GM23338 (cell line): ENCODE data around the gene IL20. TPM values are rescaled to one million over a fixed set of nuclear protein-coding genes. Genes with fewer than 3 reads are reported as not detected.
"Not testable (repeated sequence)": the region's sequence is repeated elsewhere in the genome, so short reads cannot be mapped to it uniquely, and the experiment has no call there.

Experiments
- ATAC-seq: fragments of 200-7000 bp; cut with Tn5 transposase; 3 replicates; pipeline ENCODE4 v1.9.1; 2020
- DNase-seq: peaks from one replicate; pipeline ENCODE4 v3.0.0-alpha.2; 2015; ENCODE audit warnings: low spot score
- H2AFZ ChIP-seq: fragments of 200-600 bp; sonication (generic); 2 replicates; pipeline ENCODE4 v1.8.0; 2016; ENCODE audit warnings: antibody characterized with exemption, mild to moderate bottlenecking, moderate library complexity
- H3F3A ChIP-seq: fragments of 200-600 bp; sonication (generic); replicated peaks from 2 replicates; pipeline ENCODE4 v1.8.0; 2017; ENCODE audit warnings: antibody characterized with exemption, mixed run types, low read depth
- H3K27ac ChIP-seq: fragments of 200-600 bp; sonication (generic); 2 replicates; pipeline ENCODE4 v1.6.1; 2016; ENCODE audit warnings: low read depth
- H3K27me3 ChIP-seq: fragments of 200-600 bp; sonication (generic); 2 replicates; pipeline ENCODE4 v1.8.0; 2016; ENCODE audit warnings: mild to moderate bottlenecking, mixed run types, moderate library complexity; ENCODE audit not compliant: insufficient read depth
- H3K36me3 ChIP-seq: fragments of 200-600 bp; sonication (generic); 2 replicates; pipeline ENCODE4 v1.8.0; 2016; ENCODE audit warnings: mild to moderate bottlenecking; ENCODE audit not compliant: insufficient read depth
- H3K4me1 ChIP-seq: fragments of 200-600 bp; sonication (generic); 2 replicates; pipeline ENCODE4 v1.8.0; 2016; ENCODE audit warnings: mild to moderate bottlenecking, moderate library complexity; ENCODE audit not compliant: insufficient read depth
- H3K4me2 ChIP-seq: fragments of 200-600 bp; sonication (generic); 2 replicates; pipeline ENCODE4 v1.7.1; 2017; ENCODE audit warnings: mixed run types
- H3K4me3 ChIP-seq: fragments of 200-600 bp; sonication (generic); 2 replicates; pipeline ENCODE4 v1.6.1; 2016; ENCODE audit warnings: mixed run types
- H3K79me2 ChIP-seq: fragments of 200-600 bp; sonication (generic); replicated peaks from 2 replicates; pipeline ENCODE4 v1.8.0; 2017; ENCODE audit warnings: mild to moderate bottlenecking; ENCODE audit not compliant: insufficient read depth
- H3K9me2 ChIP-seq: fragments of 200-600 bp; sonication (generic); 2 replicates; pipeline ENCODE4 v1.8.0; 2017; ENCODE audit not compliant: insufficient read depth
- H4K20me1 ChIP-seq: fragments of 200-600 bp; sonication (generic); replicated peaks from 2 replicates; pipeline ENCODE4 v1.8.0; 2017; ENCODE audit warnings: mild to moderate bottlenecking; ENCODE audit not compliant: insufficient read depth
- H3K27ac Mint-ChIP-seq: 2 replicates; pipeline ENCODE4 v1.8.0; 2020; ENCODE audit warnings: inconsistent platforms, mild to moderate bottlenecking, moderate library complexity, mixed read lengths
- H3K27me3 Mint-ChIP-seq: 3 replicates; pipeline ENCODE4 v1.8.0; 2022; ENCODE audit warnings: low read depth, mild to moderate bottlenecking, moderate library complexity, mixed read lengths, inconsistent platforms; ENCODE audit not compliant: insufficient read depth, poor library complexity
- H3K36me3 Mint-ChIP-seq: 3 replicates; pipeline ENCODE4 v1.8.0; 2021; ENCODE audit warnings: low read depth, mild to moderate bottlenecking, inconsistent platforms, moderate library complexity, mixed read lengths
- H3K4me1 Mint-ChIP-seq: 3 replicates; pipeline ENCODE4 v1.8.0; 2020; ENCODE audit warnings: mild to moderate bottlenecking, inconsistent platforms, mixed read lengths
- H3K4me3 Mint-ChIP-seq: 3 replicates; pipeline ENCODE4 v1.8.0; 2021; ENCODE audit warnings: moderate library complexity, mild to moderate bottlenecking, inconsistent platforms, mixed read lengths
- H3K9me3 Mint-ChIP-seq: 3 replicates; pipeline ENCODE4 v1.8.0; 2020; ENCODE audit warnings: moderate library complexity, mild to moderate bottlenecking, inconsistent platforms, mixed read lengths
- CREB1 ChIP-seq: fragments of 250-450 bp; sonication (Bioruptor Pico); IDR thresholded peaks from 2 replicates; pipeline ENCODE4 v1.5.0; 2020; ENCODE audit warnings: low read depth, mild to moderate bottlenecking, moderate library complexity
- EZH2 ChIP-seq: fragments of 200-600 bp; sonication (generic); IDR thresholded peaks from one replicate; pipeline ENCODE4 v1.8.0; 2017; ENCODE audit warnings: antibody characterized with exemption, mild to moderate bottlenecking, low read depth; ENCODE audit not compliant: unreplicated experiment
- EZH2phosphoT487 ChIP-seq: fragments of 200-600 bp; sonication (generic); IDR thresholded peaks from one replicate; pipeline ENCODE4 v1.8.1; 2018; ENCODE audit warnings: antibody characterized with exemption; ENCODE audit not compliant: unreplicated experiment
- JUNB ChIP-seq: IDR thresholded peaks from one replicate; pipeline ENCODE4 v1.6.1; 2016; ENCODE audit warnings: antibody characterized with exemption; ENCODE audit not compliant: unreplicated experiment
- NANOG ChIP-seq: IDR thresholded peaks from 2 replicates; pipeline ENCODE4 v1.6.1; 2016; ENCODE audit warnings: antibody characterized with exemption, borderline replicate concordance
- ZNF114 ChIP-seq: fragments of 250-450 bp; sonication (Bioruptor Pico); IDR thresholded peaks from 2 replicates; pipeline ENCODE4 v1.5.0; 2020; ENCODE audit warnings: mild to moderate bottlenecking, moderate library complexity
- ZNF462 ChIP-seq: fragments of 250-450 bp; sonication (Bioruptor Pico); IDR thresholded peaks from 2 replicates; pipeline ENCODE4 v1.5.0; 2020; ENCODE audit warnings: mild to moderate bottlenecking, moderate library complexity
- polyA plus RNA-seq: library from polyadenylated mRNA; unstranded; fragments of >200 nt; fragmentation: Nextera tagmentation; extraction: Ambion mirVana; gene quantifications from 2 replicates; pipeline ENCODE4 v1.2.1, GENCODE V29; 2016
- total RNA-seq: library from RNA; depleted of rRNA; stranded (reverse); fragments of >200 nt; shearing (Covaris generic); gene quantifications from 2 replicates; pipeline ENCODE4 v1.2.3, GENCODE V29; 2014
- TF ChIP-seq, protein P1 (sequence below), 2 experiments: fragments of 200-600 bp in 1 of 2; sonication (generic) in 1 of 2; conservative IDR thresholded peaks; 2 replicates each; pipeline versions ENCODE4 v1.5.1 to v1.6.1; 2016 to 2017; ENCODE audit warnings: antibody characterized with exemption in 2 of 2, low read depth in 2 of 2, mild to moderate bottlenecking in 2 of 2, moderate library complexity in 1 of 2

Gene IL20
- total and polyA plus RNA-seq, 2 experiments from 2014 or later, result not detected

GRCh38 chr1:206852662-206853061 lies 12.8 kb upstream of the IL20 start:
- not testable (repeated sequence) for ATAC-seq, H3K4me3 Mint-ChIP-seq

GRCh38 chr1:206853696-206854095 lies 11.7 kb upstream of the IL20 start:
- not testable (repeated sequence) for H3K4me1 ChIP-seq, H3K4me3 Mint-ChIP-seq, H3K79me2 ChIP-seq, H4K20me1 ChIP-seq, ATAC-seq, H3K4me3 ChIP-seq, H3K36me3 ChIP-seq, H2AFZ ChIP-seq, DNase-seq, H3K27me3 ChIP-seq, H3K36me3 Mint-ChIP-seq, H3K9me2 ChIP-seq, H3F3A ChIP-seq, H3K27ac Mint-ChIP-seq, H3K4me1 Mint-ChIP-seq, H3K27me3 Mint-ChIP-seq, H3K4me2 ChIP-seq, H3K27ac ChIP-seq
- H3K9me3 Mint-ChIP-seq, result peaks cover 18% of the 10 kb centered on the region

More at GRCh38 chr1:206852662-206853061, 12.8 kb upstream of the IL20 start:
- DNase-seq, H3K36me3 ChIP-seq, H4K20me1 ChIP-seq, H3K4me1 ChIP-seq, H3K4me3 ChIP-seq, H3K9me2 ChIP-seq, H3K4me1 Mint-ChIP-seq, H2AFZ ChIP-seq, H3F3A ChIP-seq, H3K4me2 ChIP-seq, H3K79me2 ChIP-seq, H3K27ac Mint-ChIP-seq, H3K36me3 Mint-ChIP-seq, H3K27me3 Mint-ChIP-seq, H3K27me3 ChIP-seq, H3K27ac ChIP-seq: not testable (repeated sequence)
- H3K9me3 Mint-ChIP-seq, result peaks cover 18% of the 10 kb centered on the region

- ATAC-seq, result no peak; the same call in 2 of the 3 replicates
- H3K79me2 ChIP-seq, result no peaks in the 10 kb centered on the region
- no peaks in the 10 kb centered on the region for H3K36me3 Mint-ChIP-seq
- DNase-seq, result no peak
- H3K36me3 ChIP-seq, result no peaks in the 10 kb centered on the region
- H3K27me3 ChIP-seq, result no peaks in the 10 kb centered on the region
- no peak overlapping the region for H3K27ac ChIP-seq
- H3F3A ChIP-seq, result no peaks in the 10 kb centered on the region
- no peak overlapping the region for H3K4me2 ChIP-seq
- H3K4me3 Mint-ChIP-seq, result no peak overlapping the region
- no peaks in the 10 kb centered on the region for H3K4me1 ChIP-seq
- H3K4me1 Mint-ChIP-seq, result no peaks in the 10 kb centered on the region
- H2AFZ ChIP-seq, result no peak overlapping the region
- no peak overlapping the region for H3K4me3 ChIP-seq
- H3K9me3 Mint-ChIP-seq, result peaks cover 18% of the 10 kb centered on the region
- no peak overlapping the region for H3K27ac Mint-ChIP-seq
- no peaks in the 10 kb centered on the region for H3K27me3 Mint-ChIP-seq
- H4K20me1 ChIP-seq, result no peaks in the 10 kb centered on the region
- no peaks in the 10 kb centered on the region for H3K9me2 ChIP-seq
- TF ChIP-seq ZNF114 (CRISPR knock-in tag) (no peak), ZNF462 (no peak), EZH2phosphoT487 (no peak), JUNB (no peak), EZH2 (no peak), NANOG (no peak), CREB1 (CRISPR knock-in tag) (no peak)
- TF ChIP-seq, protein P1, sequence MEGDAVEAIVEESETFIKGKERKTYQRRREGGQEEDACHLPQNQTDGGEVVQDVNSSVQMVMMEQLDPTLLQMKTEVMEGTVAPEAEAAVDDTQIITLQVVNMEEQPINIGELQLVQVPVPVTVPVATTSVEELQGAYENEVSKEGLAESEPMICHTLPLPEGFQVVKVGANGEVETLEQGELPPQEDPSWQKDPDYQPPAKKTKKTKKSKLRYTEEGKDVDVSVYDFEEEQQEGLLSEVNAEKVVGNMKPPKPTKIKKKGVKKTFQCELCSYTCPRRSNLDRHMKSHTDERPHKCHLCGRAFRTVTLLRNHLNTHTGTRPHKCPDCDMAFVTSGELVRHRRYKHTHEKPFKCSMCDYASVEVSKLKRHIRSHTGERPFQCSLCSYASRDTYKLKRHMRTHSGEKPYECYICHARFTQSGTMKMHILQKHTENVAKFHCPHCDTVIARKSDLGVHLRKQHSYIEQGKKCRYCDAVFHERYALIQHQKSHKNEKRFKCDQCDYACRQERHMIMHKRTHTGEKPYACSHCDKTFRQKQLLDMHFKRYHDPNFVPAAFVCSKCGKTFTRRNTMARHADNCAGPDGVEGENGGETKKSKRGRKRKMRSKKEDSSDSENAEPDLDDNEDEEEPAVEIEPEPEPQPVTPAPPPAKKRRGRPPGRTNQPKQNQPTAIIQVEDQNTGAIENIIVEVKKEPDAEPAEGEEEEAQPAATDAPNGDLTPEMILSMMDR (conservative IDR thresholded peaks at IDR 0.05; ENCODE audit: low read depth in 2 of 2), result no peak
Measured at GRCh38 chr1:206854401-206855129, 10.9 kb upstream of the IL20 start.
